GM20431 (cell line): ENCODE results near the gene EML4.
"Not testable (repeated sequence)": the region's sequence is repeated elsewhere in the genome, so short reads cannot be mapped to it uniquely, and the experiment has no call there.

ENCODE experiments used
- in situ Hi-C: fragments of 300-500 bp; cut with MseI, MboI; formaldehyde crosslinking; loops from one replicate; pipeline ENCODE4 v1.15.0; 2020; ENCODE audit warnings: low sequenced_read_pairs; ENCODE audit not compliant: unreplicated experiment

The EML4 gene

GRCh38 chr2:42244520-42244919 is 75.4 kb downstream of the EML4 start:
- in situ Hi-C loops = loop anchor here (25.0 kb wide), 1 partner anchor 157 kb away; no protein-coding TSS in a partner anchor

DNA sequence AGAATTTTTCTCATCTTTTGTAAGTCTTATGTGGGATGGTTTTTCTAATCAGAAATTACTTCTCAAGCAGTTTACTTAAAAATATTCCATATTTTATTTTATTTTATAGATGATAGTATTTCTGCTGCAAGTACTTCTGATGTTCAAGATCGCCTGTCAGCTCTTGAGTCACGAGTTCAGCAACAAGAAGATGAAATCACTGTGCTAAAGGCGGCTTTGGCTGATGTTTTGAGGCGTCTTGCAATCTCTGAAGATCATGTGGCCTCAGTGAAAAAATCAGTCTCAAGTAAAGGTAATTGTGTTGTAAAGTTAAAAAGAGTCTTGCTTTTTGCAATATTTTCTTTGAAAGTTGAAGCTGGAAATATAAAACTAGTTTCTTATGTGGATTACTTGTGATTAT is 76.2 kb downstream of the EML4 start:
- in situ Hi-C loops = loop anchor here (25.0 kb wide), 1 partner anchor 158 kb away; no protein-coding TSS in a partner anchor

DNA sequence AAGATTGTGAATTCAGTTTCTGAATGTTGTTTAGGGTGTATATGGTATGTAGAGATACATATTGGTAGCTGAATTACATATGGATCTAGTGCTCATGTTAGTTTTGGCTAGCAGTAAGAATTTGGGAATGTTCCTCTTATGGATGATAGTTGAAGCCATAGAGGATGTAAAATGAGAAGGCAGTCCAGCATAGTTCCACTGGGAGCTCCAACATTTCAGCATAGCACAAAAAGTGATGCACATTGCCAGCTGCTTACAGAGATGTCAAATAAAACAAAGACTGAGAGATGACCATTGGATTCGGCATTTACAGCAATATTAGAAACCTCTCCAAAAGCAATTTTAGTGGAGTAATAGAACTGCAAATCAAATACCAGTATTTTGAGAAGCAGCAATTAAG is 77.4 kb downstream of the EML4 start:
- in situ Hi-C loops = loop anchor here (25.0 kb wide), 1 partner anchor 159 kb away; no protein-coding TSS in a partner anchor

DNA sequence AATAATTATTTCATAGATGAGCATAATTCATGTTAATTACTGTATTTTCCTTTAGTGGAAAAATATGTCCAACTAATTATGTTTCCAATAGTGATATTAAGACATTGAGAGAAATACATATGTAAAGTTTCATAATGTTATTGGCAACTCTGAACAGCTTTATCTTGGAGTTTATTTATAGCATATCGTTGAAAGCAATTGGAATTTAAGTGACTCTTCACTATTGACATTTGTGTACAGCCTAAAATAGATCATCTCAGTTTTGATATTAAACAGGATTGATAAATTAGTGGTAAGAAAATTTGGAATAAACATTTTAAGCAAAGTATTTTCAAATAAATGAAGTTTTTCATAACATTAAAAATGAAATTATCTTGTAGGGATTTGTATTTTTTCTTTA is 79.7 kb downstream of the EML4 start:
- in situ Hi-C loops = loop anchor here (25.0 kb wide), 1 partner anchor 162 kb away; no protein-coding TSS in a partner anchor

- in situ Hi-C loops = loop anchor here (25.0 kb wide), 1 partner anchor 162 kb away; no protein-coding TSS in a partner anchor
These were observed 80.1 kb downstream of the EML4 start for GRCh38 chr2:42249284-42249683.

GRCh38 chr2:42249887-42250286 is 80.7 kb downstream of the EML4 start:
- in situ Hi-C loops = loop anchor here (25.0 kb wide), 1 partner anchor 163 kb away; no protein-coding TSS in a partner anchor

DNA sequence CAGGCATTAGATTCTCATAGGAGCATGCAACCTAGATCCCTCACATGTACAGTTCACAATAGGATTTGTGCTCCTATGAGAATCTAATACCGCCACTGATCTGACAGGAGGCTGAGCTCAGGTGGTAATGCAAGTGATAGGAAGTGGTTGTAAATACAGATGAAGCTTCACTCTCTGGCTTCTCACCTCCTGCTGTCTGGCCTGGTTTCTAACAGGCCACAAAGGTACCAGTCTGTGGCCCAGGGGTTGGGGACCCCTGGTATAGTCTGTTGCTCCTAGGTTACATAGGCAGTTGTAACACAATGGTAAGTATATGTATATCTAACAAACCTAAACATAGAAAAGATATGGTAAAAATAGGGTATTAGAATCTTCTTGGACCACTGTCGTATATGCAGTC is 81.8 kb downstream of the EML4 start:
- in situ Hi-C loops = no loop called here

GRCh38 chr2:42252464-42252863 is 83.3 kb downstream of the EML4 start:
- in situ Hi-C loops = no loop called here

DNA sequence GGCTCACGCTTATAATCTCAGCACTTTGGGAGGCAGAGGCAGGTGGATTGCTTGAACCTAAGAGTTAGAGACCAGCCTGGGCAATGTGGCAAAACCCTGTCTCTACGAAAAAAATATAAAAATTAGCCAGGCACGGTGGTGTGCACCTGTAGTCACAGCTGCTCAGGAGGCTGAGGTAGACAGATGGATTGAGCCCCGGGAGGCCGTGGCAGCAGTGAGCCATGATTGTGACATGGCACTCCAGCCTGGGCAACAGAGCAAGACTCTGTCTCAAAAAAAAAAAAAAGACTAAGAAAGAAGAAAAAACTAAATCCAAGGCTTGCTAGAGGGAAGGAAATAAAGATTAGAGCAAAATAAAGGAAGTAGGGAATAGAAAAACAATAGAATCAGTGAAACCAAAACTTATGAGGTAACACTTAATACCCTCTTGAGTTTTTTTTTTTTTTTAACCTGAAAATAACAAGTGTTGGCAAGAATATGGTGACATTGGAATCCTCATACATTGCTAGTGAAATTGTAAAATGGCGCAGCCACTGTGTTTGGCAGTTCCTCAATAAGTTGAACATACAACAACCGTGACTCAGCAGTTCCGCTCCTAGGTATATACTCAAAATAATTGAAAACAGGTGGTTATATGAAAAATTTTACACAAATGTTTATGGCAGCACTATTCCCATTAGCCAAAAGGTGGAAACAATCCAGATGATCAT is 85.2 kb downstream of the EML4 start:
- in situ Hi-C loops = no loop called here

DNA sequence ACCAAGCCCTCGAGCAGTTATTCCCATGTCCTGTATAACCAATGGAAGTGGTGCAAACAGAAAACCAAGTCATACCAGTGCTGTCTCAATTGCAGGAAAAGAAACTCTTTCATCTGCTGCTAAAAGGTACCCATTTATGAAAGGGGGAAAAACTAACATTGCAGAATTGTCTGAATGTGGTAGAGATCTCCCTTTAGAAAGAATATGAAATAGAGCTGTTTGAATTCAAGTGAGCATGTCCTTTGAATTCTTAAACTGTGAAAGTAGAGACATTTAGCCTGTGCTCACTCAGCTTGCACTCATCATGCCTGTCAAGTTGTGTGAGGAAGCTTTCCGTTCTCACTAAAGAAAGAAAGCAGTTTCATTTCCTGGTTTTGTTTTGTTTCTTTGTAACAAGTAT is 87.4 kb downstream of the EML4 start:
- in situ Hi-C loops = no loop called here

- in situ Hi-C loops = no loop called here
These were observed 92.5 kb downstream of the EML4 start for GRCh38 chr2:42261518-42262195.

- in situ Hi-C loops = no loop called here
These were observed 97.1 kb downstream of the EML4 start for GRCh38 chr2:42266236-42266635.

DNA sequence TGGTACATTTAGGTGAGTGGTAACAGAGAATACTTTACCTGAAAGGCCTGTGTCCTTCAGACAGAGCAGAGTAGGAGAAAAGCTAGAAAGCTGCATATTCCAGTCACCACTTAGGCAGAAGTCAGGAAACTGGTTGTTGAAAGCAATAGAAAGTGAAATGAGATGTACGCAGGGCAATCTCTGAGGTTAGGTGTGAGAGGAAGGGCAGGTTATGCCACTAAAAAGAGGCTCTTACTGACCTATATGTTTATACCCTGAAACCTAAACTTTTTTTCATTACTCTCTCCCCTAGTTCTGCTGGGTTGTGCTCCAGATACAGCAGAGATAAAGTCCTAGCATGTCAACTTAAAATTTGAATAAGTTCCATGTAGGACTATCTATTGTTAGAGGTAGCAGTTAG is 98.4 kb downstream of the EML4 start:
- in situ Hi-C loops = no loop called here

DNA sequence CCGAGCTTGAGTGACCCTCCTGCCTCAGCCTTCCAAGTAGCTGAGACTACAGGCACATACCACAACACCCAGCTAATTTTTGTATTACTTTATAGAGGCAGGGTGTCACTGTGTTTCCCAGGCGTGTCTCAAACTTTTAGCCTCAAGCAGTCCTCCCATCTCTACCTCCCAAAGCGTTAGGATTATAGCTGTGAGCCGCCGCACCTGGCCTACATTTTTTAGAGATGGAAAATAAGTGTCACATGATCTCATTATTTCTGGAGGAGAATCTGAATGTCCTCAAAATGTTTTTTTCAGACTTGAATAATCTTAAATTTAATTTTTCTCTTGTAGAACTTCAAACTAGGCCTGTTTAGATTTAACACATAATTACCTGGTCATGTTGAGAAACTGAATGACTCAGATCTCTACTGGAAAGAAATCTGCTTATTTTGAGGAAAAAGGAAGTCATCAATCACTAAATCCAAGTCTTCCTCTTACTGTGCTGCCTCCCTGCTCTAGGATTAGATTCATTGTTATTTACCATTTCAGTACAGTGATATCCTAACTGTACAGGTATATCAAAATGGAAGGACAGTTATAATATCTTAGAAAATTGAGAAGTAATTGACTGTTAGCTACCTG is 99.5 kb downstream of the EML4 start:
- in situ Hi-C loops = no loop called here

GRCh38 chr2:42270757-42271156 is 101.6 kb downstream of the EML4 start:
- in situ Hi-C loops = no loop called here

- in situ Hi-C loops = not testable (repeated sequence)
These were observed 102.1 kb downstream of the EML4 start for GRCh38 chr2:42271246-42271645.

DNA sequence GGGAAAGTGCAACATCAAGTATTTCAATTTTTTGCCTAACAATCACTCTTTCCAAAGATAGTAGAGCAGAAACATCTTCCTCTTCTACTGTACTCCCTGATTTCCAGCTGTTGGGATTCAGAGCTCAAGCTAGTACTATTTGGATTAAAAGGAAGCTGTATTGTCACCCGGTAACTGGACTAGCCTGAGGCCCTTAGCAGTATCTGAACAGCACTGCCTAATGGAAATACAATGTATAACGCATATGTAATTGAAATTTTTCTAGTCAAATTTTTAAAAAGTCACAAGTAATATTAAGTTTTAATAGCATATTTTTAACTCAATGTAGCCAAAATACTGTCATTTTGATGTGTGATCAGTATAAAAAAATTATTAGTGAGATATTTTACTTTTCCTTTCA is 105.7 kb downstream of the EML4 start:
- in situ Hi-C loops = no loop called here

- in situ Hi-C loops = no loop called here
These were observed 112.4 kb downstream of the EML4 start for GRCh38 chr2:42281416-42282081.

GRCh38 chr2:42284019-42284418 is 114.9 kb downstream of the EML4 start:
- in situ Hi-C loops = no loop called here

- in situ Hi-C loops = no loop called here
These were observed 117.3 kb downstream of the EML4 start for GRCh38 chr2:42286268-42286946.
